HEK293 (cell line): Measurements from ENCODE around the gene RASA2.

ENCODE experiments used
- CTCF ChIA-PET: fragments of 350-600 bp; formaldehyde crosslinking; extraction: SDS; loops from one replicate; lab custom pipeline; 2021; ENCODE audit warnings: antibody characterized with exemption; lab: Yijun Ruan, JAX
- POLR2A ChIA-PET: fragments of 300-600 bp; formaldehyde crosslinking; extraction: SDS; loops from one replicate; lab custom pipeline; 2020; ENCODE audit warnings: antibody characterized with exemption, inconsistent platforms; lab: Yijun Ruan, JAX
- H3K27ac ChIP-seq: fragments of 200-500 bp; sonication (Bioruptor generic); 2 replicates; pipeline ENCODE4 v1.5.1; 2014; ENCODE audit warnings: low read depth, low read length, control low read depth, inconsistent platforms; ENCODE audit errors: extremely low read depth
- H3K36me3 ChIP-seq, 2 experiments: fragments of 200-500 bp in 1 of 2; sonication (Bioruptor generic) in 1 of 2; 1 replicate in 1 of 2; 2 replicates in 1 of 2; pipeline ENCODE4 v1.5.1; 2014 to 2017; ENCODE audit warnings: inconsistent platforms in 2 of 2, low read length in 2 of 2; ENCODE audit not compliant: control insufficient read depth in 2 of 2, insufficient read depth in 1 of 2
- H3K4me1 ChIP-seq: fragments of 200-500 bp; sonication (Bioruptor generic); 2 replicates; pipeline ENCODE4 v1.5.1; 2014; ENCODE audit warnings: mild to moderate bottlenecking, low read length, inconsistent platforms; ENCODE audit not compliant: control insufficient read depth, insufficient read depth
- H3K4me3 ChIP-seq: 2 replicates; pipeline ENCODE4 v1.5.1; 2011; ENCODE audit warnings: low read depth, mild to moderate bottlenecking, control low read depth, low read length, moderate library complexity
- H3K9me3 ChIP-seq: fragments of 200-500 bp; sonication (Bioruptor generic); 2 replicates; pipeline ENCODE4 v1.5.1; 2014; ENCODE audit warnings: low read depth, low read length, inconsistent platforms; ENCODE audit not compliant: control insufficient read depth, insufficient read depth
- HOXA7 ChIP-seq: sonication (generic); formaldehyde crosslinking; IDR thresholded peaks from 2 replicates; pipeline ENCODE4 v1.8.1; 2022; ENCODE audit warnings: missing genetic modification reagents, borderline replicate concordance
- KLF17 ChIP-seq: fragments of 450-650 bp; formaldehyde crosslinking; IDR thresholded peaks from 2 replicates; pipeline ENCODE4 v1.5.1; 2016; ENCODE audit warnings: missing biosample characterization, missing genetic modification characterization
- MEIS1 ChIP-seq: sonication (generic); formaldehyde crosslinking; IDR thresholded peaks from 2 replicates; pipeline ENCODE4 v1.8.1; 2022; ENCODE audit warnings: missing genetic modification reagents, mild to moderate bottlenecking, borderline replicate concordance
- MZF1 ChIP-seq: fragments of 450-650 bp; formaldehyde crosslinking; IDR thresholded peaks from 2 replicates; pipeline ENCODE4 v1.5.1; 2017; ENCODE audit warnings: missing biosample characterization, missing genetic modification characterization, borderline replicate concordance
- WT1 ChIP-seq: fragments of 450-650 bp; formaldehyde crosslinking; IDR thresholded peaks from 2 replicates; pipeline ENCODE4 v1.5.1; 2016; ENCODE audit warnings: missing biosample characterization, missing genetic modification characterization
- ZBTB1 ChIP-seq: fragments of 450-650 bp; formaldehyde crosslinking; IDR thresholded peaks from 2 replicates; pipeline ENCODE4 v1.5.1; 2016; ENCODE audit warnings: missing biosample characterization, missing genetic modification characterization
- ZBTB11 ChIP-seq: fragments of 450-650 bp; formaldehyde crosslinking; conservative IDR thresholded peaks from 2 replicates; pipeline ENCODE4 v1.5.1; 2016; ENCODE audit warnings: low read depth, missing biosample characterization, missing genetic modification characterization
- ZBTB20 ChIP-seq: fragments of 450-650 bp; formaldehyde crosslinking; IDR thresholded peaks from 2 replicates; pipeline ENCODE4 v1.5.1; 2016; ENCODE audit warnings: missing biosample characterization, missing genetic modification characterization
- ZBTB8A ChIP-seq: fragments of 450-650 bp; formaldehyde crosslinking; IDR thresholded peaks from 2 replicates; pipeline ENCODE4 v1.5.1; 2016; ENCODE audit warnings: missing biosample characterization, missing genetic modification characterization
- ZNF184 ChIP-seq: fragments of 450-650 bp; IDR thresholded peaks from 2 replicates; pipeline ENCODE4 v1.5.1; 2018; ENCODE audit warnings: missing biosample characterization, mild to moderate bottlenecking, missing genetic modification characterization
- ZNF214 ChIP-seq: fragments of 450-650 bp; formaldehyde crosslinking; IDR thresholded peaks from 2 replicates; pipeline ENCODE4 v1.5.1; 2017; ENCODE audit warnings: missing biosample characterization, mild to moderate bottlenecking, missing genetic modification characterization, borderline replicate concordance
- ZNF26 ChIP-seq: fragments of 450-650 bp; formaldehyde crosslinking; IDR thresholded peaks from 2 replicates; pipeline ENCODE4 v1.5.1; 2016; ENCODE audit warnings: missing biosample characterization, missing genetic modification characterization
- ZNF48 ChIP-seq: fragments of 450-650 bp; formaldehyde crosslinking; IDR thresholded peaks from 2 replicates; pipeline ENCODE4 v1.5.1; 2016; ENCODE audit warnings: missing biosample characterization, missing genetic modification characterization
- ZNF530 ChIP-seq: fragments of 450-650 bp; formaldehyde crosslinking; IDR thresholded peaks from 2 replicates; pipeline ENCODE4 v1.5.1; 2016; ENCODE audit warnings: low read depth, missing biosample characterization, missing genetic modification characterization
- ZNF561 ChIP-seq: fragments of 450-650 bp; IDR thresholded peaks from 2 replicates; pipeline ENCODE4 v1.5.1; 2018; ENCODE audit warnings: missing biosample characterization, missing genetic modification characterization, borderline replicate concordance
- ZNF596 ChIP-seq: fragments of 450-650 bp; IDR thresholded peaks from 2 replicates; pipeline ENCODE4 v1.5.0; 2018; ENCODE audit warnings: missing biosample characterization, mild to moderate bottlenecking, missing genetic modification characterization, moderate library complexity
- ZNF600 ChIP-seq: fragments of 450-650 bp; formaldehyde crosslinking; IDR thresholded peaks from 2 replicates; pipeline ENCODE4 v1.5.1; 2016; ENCODE audit warnings: missing biosample characterization, missing genetic modification characterization
- ZNF626 ChIP-seq: fragments of 450-650 bp; sonication (Bioruptor Pico); formaldehyde crosslinking; IDR thresholded peaks from 2 replicates; pipeline ENCODE4 v1.5.1; 2018; ENCODE audit warnings: missing biosample characterization, missing genetic modification characterization, inconsistent platforms
- ZNF830 ChIP-seq: fragments of 450-650 bp; IDR thresholded peaks from 2 replicates; pipeline ENCODE4 v1.5.0; 2018; ENCODE audit warnings: missing biosample characterization, missing genetic modification characterization, low read depth, mild to moderate bottlenecking, moderate library complexity
- ZSCAN5A ChIP-seq: fragments of 450-650 bp; formaldehyde crosslinking; IDR thresholded peaks from 2 replicates; pipeline ENCODE4 v1.5.1; 2016; ENCODE audit warnings: missing biosample characterization, missing genetic modification characterization
- TF ChIP-seq, protein P1 (sequence below): fragments of 450-650 bp; IDR thresholded peaks from 2 replicates; pipeline ENCODE4 v1.5.1; 2018; ENCODE audit warnings: missing biosample characterization, missing genetic modification characterization
- TF ChIP-seq, protein P2 (sequence below): fragments of 450-650 bp; formaldehyde crosslinking; IDR thresholded peaks from 2 replicates; pipeline ENCODE4 v1.5.1; 2016; ENCODE audit warnings: missing biosample characterization, missing genetic modification characterization

RASA2 gene

GRCh38 chr3:141603473-141604035 is 116.7 kb downstream of the RASA2 start:
- Histone ChIP-seq H3K4me1 (no peaks in the 10 kb centered on the region), H3K9me3 (no peaks in the 10 kb centered on the region), H3K27ac (no peak overlapping the region), H3K36me3 (peaks cover 0 to 7% of the 10 kb centered on the region in 2 experiments; a peak in 1 of 3 replicates), H3K4me3 (no peak overlapping the region)
- TF ChIP-seq KLF17 (tag by site-specific recombination) (no peak), ZBTB11 (tag by site-specific recombination) (no peak), ZNF530 (tag by site-specific recombination) (no peak), ZNF626 (tag by site-specific recombination) (no peak), ZNF26 (tag by site-specific recombination) (no peak), ZNF596 (tag by site-specific recombination) (no peak), ZNF48 (no peak), WT1 (peak; percentile 49; the same call in 1 of the 2 replicates)
- ChIA-PET POLR2A (no interaction called here), CTCF (no interaction called here)

- no peak for TF ChIP-seq WT1
- no peak for TF ChIP-seq MZF1 (tag by site-specific recombination)
- no peak for TF ChIP-seq ZBTB1
- TF ChIP-seq ZSCAN5A (tag by site-specific recombination), result no peak
- TF ChIP-seq ZBTB8A (tag by site-specific recombination), result no peak
- no peak for TF ChIP-seq ZNF184 (tag by site-specific recombination)
- TF ChIP-seq, protein P1, sequence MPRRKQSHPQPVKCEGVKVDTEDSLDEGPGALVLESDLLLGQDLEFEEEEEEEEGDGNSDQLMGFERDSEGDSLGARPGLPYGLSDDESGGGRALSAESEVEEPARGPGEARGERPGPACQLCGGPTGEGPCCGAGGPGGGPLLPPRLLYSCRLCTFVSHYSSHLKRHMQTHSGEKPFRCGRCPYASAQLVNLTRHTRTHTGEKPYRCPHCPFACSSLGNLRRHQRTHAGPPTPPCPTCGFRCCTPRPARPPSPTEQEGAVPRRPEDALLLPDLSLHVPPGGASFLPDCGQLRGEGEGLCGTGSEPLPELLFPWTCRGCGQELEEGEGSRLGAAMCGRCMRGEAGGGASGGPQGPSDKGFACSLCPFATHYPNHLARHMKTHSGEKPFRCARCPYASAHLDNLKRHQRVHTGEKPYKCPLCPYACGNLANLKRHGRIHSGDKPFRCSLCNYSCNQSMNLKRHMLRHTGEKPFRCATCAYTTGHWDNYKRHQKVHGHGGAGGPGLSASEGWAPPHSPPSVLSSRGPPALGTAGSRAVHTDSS (tag by site-specific recombination), result no peak
- no peak for TF ChIP-seq HOXA7
- no peak for TF ChIP-seq ZNF600 (tag by site-specific recombination)
- no peak for TF ChIP-seq MEIS1
- TF ChIP-seq ZBTB20, result no peak
- no peak for TF ChIP-seq ZNF214 (tag by site-specific recombination)
- TF ChIP-seq, protein P2, sequence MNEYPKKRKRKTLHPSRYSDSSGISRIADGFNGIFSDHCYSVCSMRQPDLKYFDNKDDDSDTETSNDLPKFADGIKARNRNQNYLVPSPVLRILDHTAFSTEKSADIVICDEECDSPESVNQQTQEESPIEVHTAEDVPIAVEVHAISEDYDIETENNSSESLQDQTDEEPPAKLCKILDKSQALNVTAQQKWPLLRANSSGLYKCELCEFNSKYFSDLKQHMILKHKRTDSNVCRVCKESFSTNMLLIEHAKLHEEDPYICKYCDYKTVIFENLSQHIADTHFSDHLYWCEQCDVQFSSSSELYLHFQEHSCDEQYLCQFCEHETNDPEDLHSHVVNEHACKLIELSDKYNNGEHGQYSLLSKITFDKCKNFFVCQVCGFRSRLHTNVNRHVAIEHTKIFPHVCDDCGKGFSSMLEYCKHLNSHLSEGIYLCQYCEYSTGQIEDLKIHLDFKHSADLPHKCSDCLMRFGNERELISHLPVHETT (tag by site-specific recombination), result no peak
- no peak for TF ChIP-seq ZNF561 (tag by site-specific recombination)
- no peak for TF ChIP-seq ZNF830 (tag by site-specific recombination)
- Histone ChIP-seq H3K4me3 (no peak overlapping the region), H3K9me3 (no peaks in the 10 kb centered on the region), H3K36me3 (peaks cover 7 to 20% of the 10 kb centered on the region in 2 experiments; a peak in 2 of 3 replicates), H3K4me1 (no peaks in the 10 kb centered on the region), H3K27ac (no peak overlapping the region)
- POLR2A ChIA-PET, result no interaction called here
- CTCF ChIA-PET, result no interaction called here
Observed at GRCh38 chr3:141605883-141606282, 119.1 kb downstream of the RASA2 start.
